Fibroblast of mammary gland (primary cell): Measurements from ENCODE around the gene TANGO2.

Experiments used
- DNase-seq: peaks from one replicate; pipeline ENCODE4 v3.0.0-alpha.2; 2010; ENCODE audit warnings: low read depth
- H3K4me3 ChIP-seq: 2 replicates; pipeline ENCODE4 v1.5.1; 2011; ENCODE audit warnings: low read depth, mild to moderate bottlenecking, low read length, moderate library complexity; ENCODE audit not compliant: control insufficient read depth
- TF ChIP-seq, protein P1 (sequence below): conservative IDR thresholded peaks from 2 replicates; pipeline ENCODE4 v1.5.1; 2011; ENCODE audit warnings: low read depth, low read length, inconsistent platforms; ENCODE audit not compliant: control insufficient read depth, insufficient read depth

Gene TANGO2

DNA sequence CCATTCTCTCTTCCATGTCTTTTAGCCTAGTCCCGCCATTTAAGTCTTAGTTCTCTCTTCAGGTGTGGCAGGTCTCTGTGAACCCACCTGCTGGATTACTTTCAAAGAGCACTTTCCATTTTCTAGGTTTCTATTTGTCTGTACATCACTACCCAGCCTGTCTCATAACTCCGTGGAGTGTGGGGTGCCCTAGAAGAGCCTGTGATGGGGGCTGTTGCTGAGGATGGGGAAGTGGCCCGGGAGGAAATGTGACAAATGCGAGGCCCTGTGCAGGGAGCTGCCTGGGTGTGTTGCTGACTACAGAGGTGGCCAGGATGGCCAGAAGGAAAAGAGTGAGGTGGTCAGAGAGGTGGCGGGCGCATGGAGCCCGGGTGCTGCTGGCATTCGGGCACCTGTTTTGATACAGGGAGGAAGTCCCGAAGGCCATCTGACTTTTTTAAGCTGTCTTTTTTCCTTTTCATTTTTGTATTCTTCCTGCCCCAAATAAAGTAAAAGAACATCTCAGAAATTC is 69.9 kb downstream of the TANGO2 start:
- no peak for DNase-seq
- no peak overlapping the region for H3K4me3 ChIP-seq
- TF ChIP-seq, protein P1, sequence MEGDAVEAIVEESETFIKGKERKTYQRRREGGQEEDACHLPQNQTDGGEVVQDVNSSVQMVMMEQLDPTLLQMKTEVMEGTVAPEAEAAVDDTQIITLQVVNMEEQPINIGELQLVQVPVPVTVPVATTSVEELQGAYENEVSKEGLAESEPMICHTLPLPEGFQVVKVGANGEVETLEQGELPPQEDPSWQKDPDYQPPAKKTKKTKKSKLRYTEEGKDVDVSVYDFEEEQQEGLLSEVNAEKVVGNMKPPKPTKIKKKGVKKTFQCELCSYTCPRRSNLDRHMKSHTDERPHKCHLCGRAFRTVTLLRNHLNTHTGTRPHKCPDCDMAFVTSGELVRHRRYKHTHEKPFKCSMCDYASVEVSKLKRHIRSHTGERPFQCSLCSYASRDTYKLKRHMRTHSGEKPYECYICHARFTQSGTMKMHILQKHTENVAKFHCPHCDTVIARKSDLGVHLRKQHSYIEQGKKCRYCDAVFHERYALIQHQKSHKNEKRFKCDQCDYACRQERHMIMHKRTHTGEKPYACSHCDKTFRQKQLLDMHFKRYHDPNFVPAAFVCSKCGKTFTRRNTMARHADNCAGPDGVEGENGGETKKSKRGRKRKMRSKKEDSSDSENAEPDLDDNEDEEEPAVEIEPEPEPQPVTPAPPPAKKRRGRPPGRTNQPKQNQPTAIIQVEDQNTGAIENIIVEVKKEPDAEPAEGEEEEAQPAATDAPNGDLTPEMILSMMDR, result no peak

DNA sequence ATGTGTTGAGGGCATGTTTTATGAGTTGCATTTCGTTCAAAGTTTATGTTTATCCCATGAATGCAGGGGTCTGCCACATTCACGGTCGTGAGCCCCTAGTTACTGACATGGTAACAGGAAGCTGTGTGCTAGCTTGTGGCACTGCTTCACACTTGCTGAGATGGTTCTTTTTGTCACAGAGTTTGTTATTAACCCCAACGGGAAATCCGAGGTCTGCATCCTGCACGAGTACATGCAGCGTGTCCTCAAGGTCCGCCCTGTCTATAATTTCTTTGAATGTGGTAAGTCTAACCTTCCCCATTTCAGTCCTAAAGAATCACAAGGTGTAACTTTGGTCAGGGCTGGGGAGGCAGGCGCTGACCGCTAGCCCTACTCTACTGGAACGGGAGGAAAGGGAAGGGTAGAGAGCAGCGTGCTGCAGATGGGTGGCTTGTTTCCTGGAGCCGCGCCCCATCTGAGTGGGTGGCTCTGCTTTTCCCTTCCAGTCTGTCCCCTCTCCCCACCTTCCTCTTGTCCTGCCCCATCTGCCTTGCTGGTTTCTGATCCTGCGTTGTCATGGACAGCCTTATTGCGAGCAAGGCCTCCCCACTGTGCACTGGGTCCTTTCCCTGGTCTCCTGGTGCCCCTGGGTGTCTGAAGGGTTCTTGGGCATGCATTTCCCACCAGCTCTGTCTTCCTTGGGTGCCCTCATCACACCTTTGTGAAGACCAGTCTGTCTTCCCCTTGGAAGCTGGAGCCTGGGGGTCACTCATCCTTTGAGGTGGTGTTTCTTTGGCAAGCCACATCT is 71.0 kb downstream of the TANGO2 start:
- no peak overlapping the region for H3K4me3 ChIP-seq
- TF ChIP-seq, protein P1, result no peak
- DNase-seq, result no peak

DNA sequence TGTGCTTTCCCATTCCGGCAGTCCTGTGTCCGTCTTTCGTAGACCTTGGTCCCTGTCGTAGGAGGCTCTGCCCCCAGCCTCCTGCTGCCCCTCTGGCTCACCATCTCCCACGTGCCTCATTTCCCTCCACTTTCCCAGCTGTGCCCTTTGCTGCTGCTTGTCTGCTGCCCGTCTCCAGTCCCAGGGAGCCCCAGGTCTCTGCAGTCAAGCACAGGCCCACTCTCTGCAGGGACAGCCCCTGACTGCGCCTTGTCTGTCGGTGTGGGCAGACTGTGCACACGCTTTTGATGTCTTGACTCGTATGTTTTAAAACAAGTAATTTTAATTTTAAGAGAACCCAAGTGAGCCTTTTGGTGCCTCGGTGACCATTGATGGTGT is 71.6 kb downstream of the TANGO2 start:
- no peak overlapping the region for H3K4me3 ChIP-seq
- TF ChIP-seq, protein P1, result no peak

DNA sequence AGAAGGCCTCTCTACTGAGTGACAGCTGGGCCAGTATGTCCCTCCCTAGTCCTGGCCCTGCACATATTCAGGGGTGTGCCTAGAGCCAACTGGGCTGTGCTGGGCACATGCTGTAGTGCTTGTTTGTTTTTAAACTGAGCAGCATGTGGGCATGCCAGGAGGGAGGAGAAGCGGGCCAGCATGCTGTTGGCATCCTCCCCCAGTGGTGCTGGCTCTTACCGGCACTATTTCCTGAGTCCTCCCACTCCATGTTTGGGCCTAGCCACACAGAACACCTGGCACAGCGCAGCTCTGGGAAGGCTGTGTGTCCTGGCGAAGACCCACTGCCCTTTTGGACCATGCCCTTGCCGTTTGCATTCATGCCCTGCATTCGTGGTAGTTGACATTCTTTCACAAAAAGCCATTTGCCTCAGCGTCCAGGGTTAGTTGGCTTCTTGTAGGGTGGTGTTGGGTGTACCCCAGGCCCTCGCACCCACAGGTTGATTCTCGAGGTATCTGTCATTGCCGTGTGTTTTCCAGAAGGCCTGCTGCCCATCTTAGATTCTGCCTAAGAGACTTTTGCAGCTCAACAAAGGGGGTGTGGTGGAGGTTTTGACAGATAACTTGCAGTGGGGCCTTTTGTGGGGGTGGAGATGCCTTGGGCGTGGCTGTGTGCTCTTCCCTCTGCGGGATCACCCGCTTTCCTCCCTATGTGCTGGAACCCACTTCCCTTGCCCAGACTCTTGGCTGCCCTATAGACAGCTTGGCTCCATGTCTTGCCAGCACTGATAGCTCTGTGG is 72.7 kb downstream of the TANGO2 start:
- no peak for DNase-seq
- TF ChIP-seq, protein P1, result no peak
- H3K4me3 ChIP-seq, result no peak overlapping the region

More for the DNA sequence above, 71.6 kb downstream of the TANGO2 start:
- no peak for DNase-seq

DNA sequence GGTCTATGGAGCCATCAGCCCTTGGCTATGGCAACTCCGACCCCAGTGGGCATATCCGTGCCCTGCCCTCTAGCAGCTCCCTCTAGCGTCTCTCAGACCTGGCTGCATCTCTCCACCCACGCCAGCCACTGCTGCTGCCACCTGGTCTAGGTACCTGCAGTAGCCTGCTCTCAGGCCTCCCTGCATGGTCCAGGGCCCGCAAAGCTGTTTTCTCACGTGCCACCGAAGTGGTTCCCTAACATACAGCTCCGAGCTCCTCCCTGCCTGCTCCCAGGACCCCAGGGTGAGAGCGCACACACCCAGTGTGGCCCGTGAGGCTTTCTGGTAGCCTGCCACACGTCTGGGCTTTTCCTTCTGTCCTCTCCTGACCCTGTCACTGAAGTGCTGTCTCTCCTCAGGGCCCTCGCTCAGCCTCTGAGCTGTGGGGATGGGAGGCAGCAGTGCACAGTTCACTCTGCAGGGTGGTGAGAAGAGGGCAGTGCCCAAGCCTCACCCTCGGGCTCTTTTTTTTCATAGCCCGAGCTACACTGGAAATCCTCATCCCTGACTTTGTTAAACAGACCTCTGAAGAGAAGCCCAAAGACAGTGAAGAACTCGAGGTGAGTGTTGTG is 73.4 kb downstream of the TANGO2 start:
- TF ChIP-seq, protein P1, result no peak
- H3K4me3 ChIP-seq, result no peak overlapping the region
- DNase-seq, result no peak

DNA sequence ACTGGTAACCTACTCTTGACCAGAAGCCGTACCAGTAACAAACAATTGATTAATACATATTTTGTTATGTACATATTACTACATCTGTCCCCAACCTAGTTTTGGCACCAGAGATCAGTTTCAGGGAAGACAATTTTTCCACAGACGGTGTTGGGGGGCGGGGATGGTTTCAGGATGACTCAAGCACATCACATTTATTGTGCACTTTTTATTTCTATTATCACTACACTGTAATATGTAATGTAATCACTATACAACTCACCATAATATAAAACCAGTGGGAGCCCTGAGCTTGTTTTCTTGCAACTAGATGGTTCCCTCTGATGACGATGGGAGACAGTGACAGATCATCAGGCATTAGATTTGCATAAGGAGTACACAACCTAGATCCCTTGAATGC is 74.6 kb downstream of the TANGO2 start:
- H3K4me3 ChIP-seq, result no peak overlapping the region
- no peak for DNase-seq
- TF ChIP-seq, protein P1, result no peak
